ENCODE measurements around the gene SSH3. TPM values are rescaled to one million over a fixed set of nuclear protein-coding genes. Genes with fewer than 3 reads are reported as not detected.

Gene SSH3
- total RNA-seq, 2 donors from 2014 or later, result 70.9 to 101 TPM

DNA sequence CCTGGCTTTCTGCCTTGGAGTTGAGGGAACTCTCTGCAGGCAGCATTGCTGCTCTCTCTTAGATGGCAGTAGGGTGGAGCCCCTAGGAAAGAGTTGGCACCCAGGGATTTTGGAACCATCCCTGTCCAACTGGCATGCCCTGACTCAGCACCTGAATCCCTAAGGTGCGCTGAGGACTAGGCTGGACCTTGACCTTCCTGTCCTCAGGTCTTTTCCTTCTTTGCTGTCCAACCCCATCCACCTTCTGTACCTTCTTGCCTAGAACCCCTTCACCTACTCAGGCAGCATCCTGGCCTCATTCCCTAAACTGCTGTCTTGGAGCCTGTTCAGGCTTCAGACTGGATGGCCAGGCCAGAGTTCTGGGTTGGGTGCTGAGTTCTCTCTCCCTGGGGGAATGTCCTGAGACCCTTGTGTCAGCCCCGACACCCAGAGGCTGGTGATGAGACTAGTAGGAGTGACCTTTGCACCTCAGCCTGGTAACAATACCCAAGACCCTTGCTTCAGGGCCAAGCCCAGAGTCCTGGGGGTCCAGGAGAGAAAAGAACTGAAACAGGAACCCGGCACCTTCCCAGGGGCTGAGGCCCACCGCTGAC, 52.6 kb downstream of the SSH3 start:
- TF ChIP-seq CTCF (IDR thresholded peaks at IDR 0.05), result no peak
- TF ChIP-seq POLR2A (IDR thresholded peaks at IDR 0.05), result no peak
- no peak for TF ChIP-seq POLR2AphosphoS5 (IDR thresholded peaks at IDR 0.05)
- intact Hi-C loops (cut with DNase I), result loop anchor here (1.0 to 10.0 kb wide), 2 partner anchors 26 to 149 kb away; partner anchors contain the start of genes CDK2AP2 and PITPNM1

DNA sequence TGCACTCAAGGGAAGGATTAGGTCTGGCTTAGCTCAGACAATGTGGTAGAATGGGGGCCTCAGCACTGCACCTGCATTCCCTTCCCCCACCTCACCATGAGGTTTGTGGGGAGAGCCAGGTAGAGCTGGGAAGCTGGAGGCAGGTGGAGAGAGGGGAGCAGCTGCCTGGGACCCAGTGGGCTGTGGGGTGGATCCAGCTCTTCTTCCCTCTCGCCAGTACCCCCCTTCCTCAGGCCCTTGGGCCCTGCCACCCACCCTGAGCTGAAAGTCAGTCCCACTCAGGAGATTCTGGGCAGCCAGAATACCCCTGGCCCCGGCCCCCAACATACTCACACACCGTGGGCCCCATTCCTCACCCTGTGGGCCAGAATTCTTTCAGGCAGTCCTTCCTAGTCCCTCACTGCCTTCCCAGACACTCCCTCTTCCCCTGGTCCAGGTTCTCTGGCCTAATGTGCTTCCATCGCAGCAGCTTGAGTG, 53.1 kb downstream of the SSH3 start:
- whole genome bisulfite sequencing, result 45% methylated on average over 4 of the region's 4 CpGs
- H3K36me3 ChIP-seq, result no peaks in the 10 kb centered on the region
- H3K4me1 ChIP-seq (replicated peaks), result peaks cover 23% of the 10 kb centered on the region
- H3K4me3 ChIP-seq, result no peak overlapping the region
- TF ChIP-seq POLR2AphosphoS5 (IDR thresholded peaks at IDR 0.05) (no peak), POLR2A (IDR thresholded peaks at IDR 0.05) (no peak), CTCF (IDR thresholded peaks at IDR 0.05) (no peak)
- no peak for DNase-seq (ENCODE audit: low spot score)
- H3K9me3 ChIP-seq, result no peaks in the 10 kb centered on the region
- H3K27ac ChIP-seq, result peak overlapping the region; percentile 99 to 100
- H3K27me3 ChIP-seq (replicated peaks; ENCODE audit: insufficient read depth), result no peaks in the 10 kb centered on the region
- intact Hi-C loops (cut with DNase I), result loop anchor here (1.0 to 10.0 kb wide), 2 partner anchors 26 to 148 kb away; partner anchors contain the start of genes CDK2AP2 and PITPNM1

More for the DNA sequence above, 52.6 kb downstream of the SSH3 start:
- Histone ChIP-seq H3K9me3 (no peaks in the 10 kb centered on the region), H3K4me1 (replicated peaks) (peaks cover 25% of the 10 kb centered on the region), H3K36me3 (no peaks in the 10 kb centered on the region), H3K27me3 (replicated peaks; ENCODE audit: insufficient read depth) (no peaks in the 10 kb centered on the region), H3K4me3 (no peak overlapping the region), H3K27ac (peak overlapping the region; percentile 99 to 100)
- no peak for DNase-seq (ENCODE audit: low spot score)
- 71% methylated on average over 4 of the region's 4 CpGs for WGBS

GRCh38 chr11:67356864-67357561, 53.7 kb downstream of the SSH3 start:
- Histone ChIP-seq H3K27ac (peak overlapping the region; percentile 99 to 100), H3K36me3 (no peaks in the 10 kb centered on the region), H3K27me3 (replicated peaks; ENCODE audit: insufficient read depth) (no peaks in the 10 kb centered on the region), H3K4me1 (replicated peaks) (peaks cover 18% of the 10 kb centered on the region), H3K4me3 (no peak overlapping the region), H3K9me3 (no peaks in the 10 kb centered on the region)
- peak; percentile 60 for DNase-seq (ENCODE audit: low spot score)
- 33% methylated on average over 3 of the region's 3 CpGs for WGBS
- intact Hi-C loops (cut with DNase I), result loop anchor here (1.0 to 10.0 kb wide), 2 partner anchors 25 to 148 kb away; partner anchors contain the start of genes CDK2AP2 and PITPNM1
- TF ChIP-seq POLR2A (IDR thresholded peaks at IDR 0.05) (no peak), CTCF (IDR thresholded peaks at IDR 0.05) (peak; percentile 91 to 97 (median 95)), POLR2AphosphoS5 (IDR thresholded peaks at IDR 0.05) (peak; percentile 75)

DNA sequence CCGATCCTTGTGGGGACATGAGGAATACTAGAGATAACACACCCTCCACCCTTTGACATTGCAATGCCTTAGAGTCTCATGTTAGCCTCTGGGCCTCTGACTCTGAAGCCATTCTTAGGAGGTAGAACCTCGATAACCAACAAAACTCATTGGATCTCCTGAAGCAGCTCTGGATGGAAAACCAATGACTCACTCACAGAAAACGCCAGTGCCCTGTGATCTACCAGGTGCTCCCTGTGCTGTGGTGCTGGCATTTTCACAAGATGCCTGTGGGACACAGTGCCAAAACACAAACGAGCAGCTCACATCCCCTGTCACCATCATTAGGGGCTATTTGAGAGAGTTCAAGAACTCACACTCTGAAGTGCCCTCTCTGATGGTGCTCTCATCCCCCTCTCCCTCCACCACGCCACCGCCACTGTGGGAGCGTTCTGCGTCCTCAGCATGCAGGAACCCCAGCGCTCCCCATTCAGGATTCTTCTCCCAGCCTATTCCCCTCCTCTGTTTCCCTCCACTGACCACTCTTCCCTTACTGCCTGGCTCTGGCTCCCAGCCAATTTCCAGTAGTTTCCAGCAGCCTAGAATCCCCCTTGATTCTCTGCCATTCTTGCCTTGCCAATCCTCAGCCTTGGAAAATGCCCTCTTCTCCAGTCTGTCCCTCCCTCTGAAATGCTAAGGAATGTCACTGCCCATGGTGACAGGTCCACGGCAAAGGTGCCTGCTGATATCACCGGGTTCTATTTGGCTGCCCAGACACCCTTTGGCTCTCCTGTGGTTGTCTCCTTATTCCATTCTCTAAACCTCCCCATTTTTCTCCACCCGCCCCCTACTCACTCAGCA, 54.7 kb downstream of the SSH3 start:
- H3K4me1 ChIP-seq (replicated peaks), result peaks cover 13% of the 10 kb centered on the region
- 75% methylated on average over 12 of the region's 12 CpGs for WGBS
- TF ChIP-seq POLR2AphosphoS5 (IDR thresholded peaks at IDR 0.05) (no peak), POLR2A (IDR thresholded peaks at IDR 0.05) (no peak), CTCF (IDR thresholded peaks at IDR 0.05) (no peak)
- intact Hi-C loops (cut with DNase I), result loop anchor here (10.0 kb wide), 1 partner anchor 147 kb away; the partner anchor contains the start of genes CDK2AP2 and PITPNM1
- H3K9me3 ChIP-seq, result no peaks in the 10 kb centered on the region
- no peak for DNase-seq (ENCODE audit: low spot score)
- H3K36me3 ChIP-seq, result no peaks in the 10 kb centered on the region
- no peak overlapping the region for H3K27ac ChIP-seq
- H3K27me3 ChIP-seq (replicated peaks; ENCODE audit: insufficient read depth), result no peaks in the 10 kb centered on the region
- no peak overlapping the region for H3K4me3 ChIP-seq

Small RNA genes within 50 kb of the gene (small RNA-seq; reads per million reads assigned to genes)
- 0 reads per million in 2 donors for gene RN7SKP239

Other genes starting within 250 kb of the SSH3 start
- 10 to 100 TPM; 26.2 to 69.5 TPM for gene RHOD, start 246.7 kb upstream of the SSH3 start, total RNA-seq
- 10 to 100 TPM; 50.3 to 97.6 TPM for gene KDM2A, start 184.3 kb upstream of the SSH3 start, total RNA-seq
- gene GRK2, start 37.1 kb upstream of the SSH3 start, total RNA-seq, result 100 to 1,000 TPM; 102 to 111 TPM
- gene ANKRD13D, start 14.2 kb upstream of the SSH3 start, total RNA-seq, result 10 to 100 TPM; 35.9 to 75.3 TPM
- gene POLD4, start 50.0 kb downstream of the SSH3 start, total RNA-seq, result 100 to 1,000 TPM in 1 of 2 donors, 10 to 100 TPM in 1; 95.1 to 145 TPM
- gene CLCF1, start 70.1 kb downstream of the SSH3 start, total RNA-seq, result 1 to 10 TPM; 2.5 to 2.6 TPM
- 10 to 100 TPM; 30.2 to 49.4 TPM for gene RAD9A, start 88.5 kb downstream of the SSH3 start, total RNA-seq
- 100 to 1,000 TPM; 168 to 215 TPM for gene PPP1CA, start 98.3 kb downstream of the SSH3 start, total RNA-seq
- gene TBC1D10C, start 100.6 kb downstream of the SSH3 start, total RNA-seq, result 1 to 10 TPM; 3.7 to 6.5 TPM
- gene CARNS1, start 112.1 kb downstream of the SSH3 start, total RNA-seq, result 1 to 10 TPM in 1 of 2 donors, under 1 TPM in 1; 0.91 to 1.0 TPM
- gene RPS6KB2, start 125.0 kb downstream of the SSH3 start, total RNA-seq, result 10 to 100 TPM; 54.5 to 72.9 TPM
- gene PTPRCAP, start 134.2 kb downstream of the SSH3 start, total RNA-seq, result 1 to 10 TPM; 2.9 to 5.9 TPM
- 100 to 1,000 TPM; 106 to 184 TPM for gene CORO1B, start 139.9 kb downstream of the SSH3 start, total RNA-seq
- gene GPR152, start 149.2 kb downstream of the SSH3 start, total RNA-seq, result not detected
- gene CABP4, start 151.8 kb downstream of the SSH3 start, total RNA-seq, result 1 to 10 TPM; 4.3 to 6.1 TPM
- gene TMEM134, start 165.7 kb downstream of the SSH3 start, total RNA-seq, result 100 to 1,000 TPM; 106 to 402 TPM
- 10 to 100 TPM; 63.7 to 93.7 TPM for gene AIP, start 179.5 kb downstream of the SSH3 start, total RNA-seq
- 10 to 100 TPM; 19.3 to 26.9 TPM for gene PITPNM1, start 201.8 kb downstream of the SSH3 start, total RNA-seq
- 10 to 100 TPM; 57.1 to 91.9 TPM for gene CDK2AP2, start 204.6 kb downstream of the SSH3 start, total RNA-seq
- gene CABP2, start 219.9 kb downstream of the SSH3 start, total RNA-seq, result not detected

Measured in prostate gland (tissue), 2 donors.